G401.6 (cell line): ENCODE results near the gene NRSN2.

Source experiments
- FAIRE-seq: peaks from 2 replicates; lab custom pipeline; 2012; peaks lifted over from hg19 to GRCh38; lab: Jason Lieb, UNC

Gene NRSN2

GRCh38 chr20:346640-347316 lies at the start of gene NRSN2:
Gene NRSN2, plus strand, starts transcription at chr20:347111. Its CDS starts 2,533 bp downstream, at chr20:349644.
- peak; percentile 48 for FAIRE-seq

GRCh38 chr20:297925-298775 lies 48.8 kb upstream of the NRSN2 start:
- no peak for FAIRE-seq

- FAIRE-seq: no peak
Observed at GRCh38 chr20:298776-299391, 48.0 kb upstream of the NRSN2 start.

- FAIRE-seq: no peak
Observed at GRCh38 chr20:300345-300990, 46.4 kb upstream of the NRSN2 start.

GRCh38 chr20:301886-302848 lies 44.7 kb upstream of the NRSN2 start:
- no peak for FAIRE-seq

- FAIRE-seq: no peak
Observed at GRCh38 chr20:305745-306144, 41.2 kb upstream of the NRSN2 start.

- no peak for FAIRE-seq
Observed at GRCh38 chr20:308427-309038, 38.4 kb upstream of the NRSN2 start.

- FAIRE-seq: no peak
Observed at GRCh38 chr20:309306-309840, 37.5 kb upstream of the NRSN2 start.

- peak; percentile 100 for FAIRE-seq
Observed at GRCh38 chr20:309841-310644, 36.9 kb upstream of the NRSN2 start.

- FAIRE-seq: no peak
Observed at GRCh38 chr20:310645-311044, 36.3 kb upstream of the NRSN2 start.

- no peak for FAIRE-seq
Observed at GRCh38 chr20:311609-312008, 35.3 kb upstream of the NRSN2 start.

GRCh38 chr20:312067-312466 lies 34.8 kb upstream of the NRSN2 start:
- no peak for FAIRE-seq

- no peak for FAIRE-seq
Observed at GRCh38 chr20:312866-313265, 34.0 kb upstream of the NRSN2 start.

- no peak for FAIRE-seq
Observed at GRCh38 chr20:313402-313801, 33.5 kb upstream of the NRSN2 start.

- FAIRE-seq: no peak
Observed at GRCh38 chr20:313948-314347, 33.0 kb upstream of the NRSN2 start.

GRCh38 chr20:316316-317068 lies 30.4 kb upstream of the NRSN2 start:
- no peak for FAIRE-seq

- no peak for FAIRE-seq
Observed at GRCh38 chr20:324177-325044, 22.5 kb upstream of the NRSN2 start.
